ENCODE data around the gene CACNA1C.

The CACNA1C gene

GRCh38 chr12:2140858-2141519 lies 88.2 kb downstream of the CACNA1C start:
- no peak for DNase-seq (ENCODE audit: low spot score)

DNA sequence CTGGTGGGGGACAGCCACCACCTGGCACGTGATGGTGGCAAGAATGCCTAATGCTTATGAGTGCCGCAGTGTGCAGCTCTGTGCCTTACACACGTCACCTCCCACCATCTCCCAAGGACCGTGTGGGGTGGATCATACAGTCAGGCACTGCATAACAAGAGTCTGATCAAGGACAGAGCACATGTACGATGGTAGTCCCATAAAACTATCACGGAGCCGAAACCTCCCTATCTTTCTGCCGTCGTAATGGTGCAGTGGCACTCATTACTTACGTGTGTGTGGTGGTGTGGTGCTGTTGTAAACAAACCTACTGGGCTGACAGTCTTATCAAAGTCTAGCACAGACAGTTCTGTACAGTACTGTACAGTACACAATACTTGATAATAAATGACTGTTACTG lies 89.3 kb downstream of the CACNA1C start:
- DNase-seq (ENCODE audit: low spot score), result no peak

DNA sequence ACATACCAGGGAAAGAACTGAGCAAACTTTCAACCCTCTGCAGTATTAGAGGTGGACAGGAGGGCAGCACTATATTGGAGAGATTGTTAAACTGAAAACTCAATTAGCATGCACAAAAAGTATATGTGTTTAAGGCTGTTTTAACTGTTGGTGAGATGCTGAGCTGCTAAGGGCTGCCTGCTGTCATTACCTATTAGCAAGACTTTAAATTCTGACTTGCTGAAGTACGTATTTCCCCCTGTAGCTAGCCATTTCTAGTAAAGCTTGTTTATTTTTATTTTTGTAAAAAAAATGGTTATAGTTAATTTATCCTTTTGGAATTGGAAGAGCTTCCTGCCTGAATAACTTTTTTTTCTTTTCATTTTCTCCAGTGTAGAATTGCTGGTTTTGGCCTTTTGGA lies 92.2 kb downstream of the CACNA1C start:
- DNase-seq (ENCODE audit: low spot score), result no peak

- no peak for DNase-seq (ENCODE audit: low spot score)
Observed at GRCh38 chr12:2145433-2145998, 92.7 kb downstream of the CACNA1C start.

DNA sequence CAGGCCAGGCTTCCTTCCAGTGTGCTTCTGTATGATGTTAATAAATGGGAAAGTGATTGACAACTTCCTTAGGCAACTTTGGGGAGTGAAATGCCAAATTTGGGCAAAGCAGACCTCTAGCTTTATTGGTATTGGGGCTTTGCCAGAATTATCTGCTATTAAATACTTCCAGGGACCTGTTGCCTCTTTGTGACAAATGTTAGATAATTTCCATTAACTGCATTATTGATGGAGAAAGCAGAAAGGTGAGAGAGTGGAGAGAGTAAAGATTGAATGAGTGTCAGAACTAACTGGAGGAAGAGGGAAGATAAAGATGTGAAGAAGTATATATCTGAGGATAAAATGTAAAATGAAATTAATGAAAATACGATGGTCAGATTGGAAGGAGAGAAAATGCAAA lies 94.5 kb downstream of the CACNA1C start:
- DNase-seq (ENCODE audit: low spot score), result no peak

- no peak for DNase-seq (ENCODE audit: low spot score)
Observed at GRCh38 chr12:2149091-2149490, 96.3 kb downstream of the CACNA1C start.

DNA sequence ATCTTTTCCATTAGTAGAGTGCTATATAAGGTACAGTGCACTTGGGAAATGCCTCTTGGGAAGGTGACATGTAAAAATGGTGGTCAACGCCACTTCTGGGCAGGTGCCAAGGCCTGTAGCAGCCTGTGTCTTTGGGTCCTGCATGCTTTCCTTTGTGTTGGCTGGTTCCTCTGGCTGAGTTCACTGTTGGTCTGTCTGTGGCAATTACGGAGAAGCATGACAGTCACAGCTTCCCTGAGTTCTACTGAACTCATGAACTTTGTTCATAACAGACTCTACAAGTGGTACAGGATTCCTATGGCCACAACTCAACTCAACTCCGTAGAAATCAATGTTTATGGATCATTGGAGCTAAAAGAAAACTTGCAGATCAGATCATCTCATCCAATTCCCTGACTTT lies 98.0 kb downstream of the CACNA1C start:
- DNase-seq (ENCODE audit: low spot score), result no peak

DNA sequence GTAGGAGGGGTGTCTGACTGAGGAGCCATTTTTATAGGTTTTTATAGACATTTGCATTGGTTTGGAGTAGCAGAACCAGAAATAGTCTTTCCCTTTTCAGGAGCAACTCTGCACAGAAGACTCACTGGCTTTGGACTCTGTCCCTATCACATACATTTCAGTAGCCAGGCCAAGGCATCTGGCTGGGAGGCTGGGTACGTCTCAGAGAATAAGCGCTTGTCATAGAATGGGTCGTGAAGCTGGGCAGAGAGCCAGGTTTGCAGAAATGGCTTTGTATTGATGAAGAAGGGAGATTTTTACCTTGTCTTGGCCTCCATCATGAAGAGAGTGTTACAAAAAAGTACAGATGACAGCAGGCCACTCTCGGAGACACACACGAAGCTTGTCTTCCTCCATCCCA lies 98.6 kb downstream of the CACNA1C start:
- DNase-seq (ENCODE audit: low spot score), result no peak

- DNase-seq (ENCODE audit: low spot score), result no peak
Observed at GRCh38 chr12:2152134-2152533, 99.3 kb downstream of the CACNA1C start.

DNA sequence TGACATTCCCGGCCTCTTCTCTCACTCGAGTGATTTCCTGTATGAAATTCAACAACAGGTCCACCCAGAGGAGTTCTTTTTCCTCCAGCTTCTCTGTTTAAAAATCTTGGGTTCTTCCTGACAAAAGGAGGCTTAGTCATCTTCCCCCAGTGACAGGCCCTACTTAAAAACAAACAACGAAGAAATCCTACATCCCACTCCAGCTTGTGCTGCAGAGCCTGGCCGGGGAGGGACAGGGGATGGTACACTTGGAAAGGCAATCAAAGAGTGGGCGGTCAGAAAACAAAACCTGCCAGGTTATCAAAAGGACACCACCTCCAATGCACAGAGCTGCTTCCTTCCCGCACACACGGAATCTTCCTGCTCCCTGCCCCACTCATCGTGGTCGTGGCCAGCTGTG lies 101.3 kb downstream of the CACNA1C start:
- DNase-seq (ENCODE audit: low spot score), result no peak

DNA sequence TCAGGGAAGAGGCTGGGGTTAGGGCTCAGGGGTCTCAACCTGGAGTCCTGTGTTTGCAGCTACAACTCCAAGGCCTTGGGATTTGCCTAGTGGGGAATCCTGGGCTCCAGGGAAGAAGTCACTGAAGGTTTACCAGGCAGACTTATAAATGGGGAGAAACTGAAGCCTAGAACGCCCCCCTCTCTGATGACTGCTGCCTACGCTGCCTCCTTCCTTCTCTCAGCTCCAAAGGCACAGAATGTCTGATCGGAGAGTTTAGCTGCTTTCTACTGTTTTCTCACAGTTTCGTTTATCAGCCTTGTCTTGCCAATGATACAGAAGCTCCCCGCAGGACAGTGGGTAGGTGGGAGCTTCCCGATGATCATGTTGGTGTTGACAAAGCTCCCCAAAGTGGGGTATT lies 101.7 kb downstream of the CACNA1C start:
- no peak for DNase-seq (ENCODE audit: low spot score)

DNA sequence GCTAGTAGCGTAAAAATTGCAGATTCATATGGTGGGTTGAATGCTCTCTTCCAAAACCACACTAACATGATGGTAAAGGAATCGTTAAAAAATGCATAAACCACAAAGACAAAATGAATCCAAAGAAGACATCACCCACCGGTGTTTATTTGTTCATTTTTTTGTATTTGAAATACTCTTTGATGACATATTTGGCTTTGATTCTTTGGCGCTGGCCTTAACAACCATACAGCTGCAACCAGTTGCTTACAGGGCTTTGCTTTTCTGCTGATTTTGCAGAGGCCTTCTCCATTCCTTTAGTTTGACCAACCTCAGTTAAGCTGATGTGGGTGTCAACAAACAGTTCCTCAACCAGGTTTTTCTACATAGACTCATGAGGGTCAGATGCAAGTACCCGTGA lies 103.5 kb downstream of the CACNA1C start:
- DNase-seq (ENCODE audit: low spot score), result no peak

GRCh38 chr12:2160043-2160442 lies 107.3 kb downstream of the CACNA1C start:
- DNase-seq (ENCODE audit: low spot score), result no peak

DNA sequence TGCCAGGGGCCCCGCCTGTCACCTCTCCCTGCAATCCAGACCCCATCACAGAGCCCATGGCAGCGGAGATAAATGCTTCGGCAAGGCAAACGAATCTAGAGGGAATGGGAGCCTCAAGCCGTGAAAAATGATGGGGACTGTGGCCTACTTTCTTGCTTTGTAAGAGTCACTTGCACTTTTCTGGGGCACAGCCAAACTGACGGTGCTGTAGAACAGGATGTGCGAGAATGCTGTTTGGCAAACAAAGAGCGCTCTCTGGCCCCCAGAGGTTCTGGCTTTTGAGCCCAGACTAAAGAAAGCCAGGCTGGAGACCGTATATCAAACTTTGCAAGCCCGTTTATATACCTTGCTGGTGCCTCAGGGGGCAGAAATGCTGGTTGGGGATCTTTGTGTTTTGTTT lies 108.7 kb downstream of the CACNA1C start:
- no peak for DNase-seq (ENCODE audit: low spot score)

DNA sequence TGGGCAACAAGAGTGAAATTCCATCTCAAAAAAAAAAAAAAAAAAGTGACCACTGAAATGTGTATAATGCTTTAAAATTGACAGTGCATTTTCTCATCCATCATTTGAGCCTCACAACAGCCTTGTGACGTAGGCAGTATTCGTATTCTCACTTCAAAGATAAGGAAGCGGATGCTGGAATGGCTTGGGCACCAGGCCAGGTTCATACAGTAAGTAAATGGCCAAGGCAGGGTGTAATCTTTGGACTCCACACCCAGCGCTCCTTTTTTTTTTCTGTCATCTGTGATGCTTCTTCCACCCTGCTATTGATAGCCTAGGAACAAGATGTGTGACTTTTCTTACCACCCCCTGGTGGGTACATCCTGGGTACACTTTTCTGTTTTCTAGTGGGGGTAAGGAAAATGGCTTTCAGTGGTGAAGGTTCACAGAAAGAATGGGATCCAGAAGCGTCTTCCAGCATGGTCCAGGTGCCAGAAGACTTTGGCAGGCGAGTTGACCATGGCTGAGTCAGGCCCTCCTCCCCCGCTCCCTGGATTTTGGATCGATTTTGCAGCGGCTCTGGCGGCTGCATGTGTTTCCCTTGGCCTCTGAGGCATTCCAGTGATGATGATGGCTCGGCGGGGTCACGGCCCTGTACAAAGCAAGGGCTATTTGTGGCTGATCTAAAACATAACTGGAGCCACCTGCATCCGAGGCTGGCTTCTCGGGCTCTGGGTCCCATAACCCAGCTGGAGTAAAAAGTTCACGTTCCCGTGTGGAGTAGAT lies 110.6 kb downstream of the CACNA1C start:
- no peak for DNase-seq (ENCODE audit: low spot score)

- DNase-seq (ENCODE audit: low spot score), result no peak
Observed at GRCh38 chr12:2165021-2165420, 112.2 kb downstream of the CACNA1C start.

GRCh38 chr12:2165927-2166326 lies 113.1 kb downstream of the CACNA1C start:
- no peak for DNase-seq (ENCODE audit: low spot score)

GRCh38 chr12:2166696-2167095 lies 113.9 kb downstream of the CACNA1C start:
- no peak for DNase-seq (ENCODE audit: low spot score)

GRCh38 chr12:2167231-2167630 lies 114.4 kb downstream of the CACNA1C start:
- DNase-seq (ENCODE audit: low spot score), result no peak

- no peak for DNase-seq (ENCODE audit: low spot score)
Observed at GRCh38 chr12:2168808-2169207, 116.0 kb downstream of the CACNA1C start.

- no peak for DNase-seq (ENCODE audit: low spot score)
Observed at GRCh38 chr12:2169489-2169888, 116.7 kb downstream of the CACNA1C start.

DNA sequence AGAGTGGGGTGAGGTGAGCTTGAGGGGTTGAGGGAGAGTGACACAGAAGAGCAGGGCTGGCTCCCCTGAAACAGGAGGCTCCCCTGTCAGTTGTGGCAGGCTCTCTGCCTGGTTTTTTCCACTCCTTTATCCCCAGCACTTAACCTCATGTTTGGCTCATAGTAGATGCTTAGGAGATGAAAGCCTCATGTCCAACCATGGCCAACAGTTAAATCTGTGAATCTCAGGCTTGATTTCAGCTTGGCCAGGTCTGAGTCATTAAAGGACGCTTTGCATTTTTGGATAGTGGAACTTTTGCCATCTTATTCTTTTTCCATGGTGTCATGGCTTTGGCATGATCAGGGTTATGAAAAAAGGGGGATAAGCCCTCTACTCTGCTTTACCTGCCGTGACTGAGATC lies 117.2 kb downstream of the CACNA1C start:
- no peak for DNase-seq (ENCODE audit: low spot score)

DNA sequence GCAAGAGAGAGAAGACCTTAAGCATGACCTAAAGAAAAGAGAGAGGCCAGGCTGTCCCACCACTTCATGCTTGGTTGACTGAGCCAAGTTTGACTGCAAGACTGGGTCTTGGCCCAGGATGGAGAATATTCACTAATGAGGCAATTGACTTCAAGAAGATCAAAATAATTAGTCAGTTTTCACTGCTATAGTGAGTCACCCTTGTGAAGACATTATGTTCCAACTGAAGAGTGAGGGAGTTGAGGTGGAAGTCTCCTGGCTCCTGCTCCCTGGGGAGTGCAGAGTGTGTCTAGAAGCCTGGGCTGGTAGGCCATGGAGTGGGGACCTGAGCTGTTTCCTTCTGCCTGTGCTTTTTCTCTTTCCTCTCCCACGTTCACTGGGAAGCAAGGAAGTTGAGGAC lies 117.6 kb downstream of the CACNA1C start:
- no peak for DNase-seq (ENCODE audit: low spot score)

Data from COLO829 (cell line).